Ureter (tissue), 1 donor: Measurements from ENCODE around the gene HOXB8. TPM values are rescaled to one million over a fixed set of nuclear protein-coding genes. Genes with fewer than 3 reads are reported as not detected.

Experiments used
- DNase-seq: peaks from one replicate; pipeline ENCODE4 v3.0.0-alpha.2; 2020; ENCODE audit warnings: low spot score
- total RNA-seq: library from RNA; stranded (reverse); gene quantifications from one replicate; pipeline ENCODE4 v1.2.4, GENCODE V29; 2023
- donor health status: DM: yes; HTN: yes; CAD: no.

Gene HOXB8
- total RNA-seq, 1 donor from 2014 or later = 56.2 TPM

- no peak for DNase-seq
Measured at GRCh38 chr17:48637323-48638260, 22.5 kb upstream of the HOXB8 start.

- peak; percentile 79 for DNase-seq
Measured at GRCh38 chr17:48636177-48637018, 21.3 kb upstream of the HOXB8 start.

- peak; percentile 19 for DNase-seq
Measured at GRCh38 chr17:48634493-48635208, 19.6 kb upstream of the HOXB8 start.

- no peak for DNase-seq
Measured at GRCh38 chr17:48633266-48633677, 18.2 kb upstream of the HOXB8 start.

- DNase-seq = no peak
Measured at GRCh38 chr17:48632579-48633265, 17.6 kb upstream of the HOXB8 start.

GRCh38 chr17:48631693-48632578 is 16.8 kb upstream of the HOXB8 start:
- DNase-seq = no peak

- DNase-seq = no peak
Measured at GRCh38 chr17:48630925-48631692, 16.0 kb upstream of the HOXB8 start.

GRCh38 chr17:48630009-48630924 is 15.2 kb upstream of the HOXB8 start:
- no peak for DNase-seq

GRCh38 chr17:48629411-48629759 is 14.3 kb upstream of the HOXB8 start:
- DNase-seq = no peak

- no peak for DNase-seq
Measured at GRCh38 chr17:48628649-48629410, 13.7 kb upstream of the HOXB8 start.

GRCh38 chr17:48627623-48628521 is 12.8 kb upstream of the HOXB8 start:
- DNase-seq = no peak

- no peak for DNase-seq
Measured at GRCh38 chr17:48627118-48627597, 12.1 kb upstream of the HOXB8 start.

GRCh38 chr17:48626245-48627117 is 11.4 kb upstream of the HOXB8 start, which contains the start of gene HOXB9:
Gene HOXB9 (minus strand): TSS chr17:48626358. CDS start chr17:48626269, 89 bp downstream.
- DNase-seq = no peak

GRCh38 chr17:48625495-48626244 is 10.6 kb upstream of the HOXB8 start:
- DNase-seq = no peak
